ENCODE data around the gene CENPM. TPM values are rescaled to one million over a fixed set of nuclear protein-coding genes. Genes with fewer than 3 reads are reported as not detected.

CENPM gene
- total RNA-seq, 2 donors from 2014 or later: 28.5 to 43.1 TPM

GRCh38 chr22:41966607-41967240 is 19.8 kb upstream of the CENPM start:
- Histone ChIP-seq H3K4me3 (ENCODE audit: low read length) (no peak overlapping the region), H3K36me3 (ENCODE audit: control insufficient read depth, insufficient read depth, low read length) (no peaks in the 10 kb centered on the region), H3K9me3 (ENCODE audit: control insufficient read depth, low read length) (peaks cover 5% of the 10 kb centered on the region), H3K4me1 (ENCODE audit: control insufficient read depth, insufficient read depth, low read length) (peaks cover 8% of the 10 kb centered on the region), H3K9ac (ENCODE audit: extremely low read depth, low read length, poor library complexity, severe bottlenecking) (no peak overlapping the region), H3K27me3 (ENCODE audit: control insufficient read depth, insufficient read depth, low read length, poor library complexity, severe bottlenecking) (no peaks in the 10 kb centered on the region), H3K27ac (ENCODE audit: low read depth, low read length) (peak overlapping the region; percentile 34)
- H3K27ac Mint-ChIP-seq: peak overlapping the region; percentile 46
- no peak overlapping the region for H3K4me3 Mint-ChIP-seq
- H3K4me1 Mint-ChIP-seq: peaks cover 17% of the 10 kb centered on the region
- H3K9me3 Mint-ChIP-seq: peaks cover 7% of the 10 kb centered on the region
- DNase-seq: peak; percentile 87
- peaks cover 16% of the 10 kb centered on the region for H3K27me3 Mint-ChIP-seq (ENCODE audit: insufficient read depth)
- WGBS, 2 experiments (ENCODE audit: insufficient coverage in 1 of 2, insufficient read length in 1 of 2): 66 to 69% methylated on average over 5 to 8 of the region's 8 CpGs
- no peaks in the 10 kb centered on the region for H3K36me3 Mint-ChIP-seq (ENCODE audit: low read depth)
- TF ChIP-seq CTCF (conservative IDR thresholded peaks at IDR 0.05): peak; percentile 71

GRCh38 chr22:41966225-41966606 is 19.3 kb upstream of the CENPM start:
- Histone ChIP-seq H3K27me3 (ENCODE audit: control insufficient read depth, insufficient read depth, low read length, poor library complexity, severe bottlenecking) (no peaks in the 10 kb centered on the region), H3K4me1 (ENCODE audit: control insufficient read depth, insufficient read depth, low read length) (peaks cover 8% of the 10 kb centered on the region), H3K36me3 (ENCODE audit: control insufficient read depth, insufficient read depth, low read length) (no peaks in the 10 kb centered on the region), H3K4me3 (ENCODE audit: low read length) (no peak overlapping the region), H3K9ac (ENCODE audit: extremely low read depth, low read length, poor library complexity, severe bottlenecking) (no peak overlapping the region), H3K9me3 (ENCODE audit: control insufficient read depth, low read length) (peaks cover 5% of the 10 kb centered on the region), H3K27ac (ENCODE audit: low read depth, low read length) (no peak overlapping the region)
- Mint-ChIP-seq H3K4me1 (peaks cover 17% of the 10 kb centered on the region), H3K27ac (no peak overlapping the region), H3K9me3 (peaks cover 7% of the 10 kb centered on the region), H3K4me3 (no peak overlapping the region), H3K36me3 (ENCODE audit: low read depth) (no peaks in the 10 kb centered on the region), H3K27me3 (ENCODE audit: insufficient read depth) (peaks cover 16% of the 10 kb centered on the region)
- no peak for TF ChIP-seq CTCF (conservative IDR thresholded peaks at IDR 0.05)
- WGBS, 2 experiments (ENCODE audit: insufficient coverage in 1 of 2, insufficient read length in 1 of 2): 80 to 91% methylated on average over 1 to 2 of the region's 2 CpGs
- DNase-seq: no peak

- peaks cover 7% of the 10 kb centered on the region for H3K9me3 Mint-ChIP-seq
- peaks cover 5% of the 10 kb centered on the region for H3K9me3 ChIP-seq (ENCODE audit: control insufficient read depth, low read length)
- peaks cover 7% of the 10 kb centered on the region for H3K4me1 ChIP-seq (ENCODE audit: control insufficient read depth, insufficient read depth, low read length)
- no peak overlapping the region for H3K4me3 ChIP-seq (ENCODE audit: low read length)
- no peak for TF ChIP-seq CTCF (conservative IDR thresholded peaks at IDR 0.05)
- H3K27me3 ChIP-seq (ENCODE audit: control insufficient read depth, insufficient read depth, low read length, poor library complexity, severe bottlenecking): no peaks in the 10 kb centered on the region
- no peak overlapping the region for H3K9ac ChIP-seq (ENCODE audit: extremely low read depth, low read length, poor library complexity, severe bottlenecking)
- no peaks in the 10 kb centered on the region for H3K36me3 ChIP-seq (ENCODE audit: control insufficient read depth, insufficient read depth, low read length)
- peaks cover 9% of the 10 kb centered on the region for H3K27me3 Mint-ChIP-seq (ENCODE audit: insufficient read depth)
- 83 to 87% methylated on average over 3 to 5 of the region's 5 CpGs for WGBS, 2 experiments (ENCODE audit: insufficient coverage in 1 of 2, insufficient read length in 1 of 2)
- H3K27ac ChIP-seq (ENCODE audit: low read depth, low read length): peak overlapping the region; percentile 68
- H3K36me3 Mint-ChIP-seq (ENCODE audit: low read depth): no peaks in the 10 kb centered on the region
- H3K4me1 Mint-ChIP-seq: peaks cover 17% of the 10 kb centered on the region
- DNase-seq: no peak
- H3K4me3 Mint-ChIP-seq: no peak overlapping the region
- no peak overlapping the region for H3K27ac Mint-ChIP-seq
These were observed 17.1 kb upstream of the CENPM start for GRCh38 chr22:41964112-41964491.
